Left lung (tissue), 10 donors: ENCODE data around the gene DELE1. TPM values are rescaled to one million over a fixed set of nuclear protein-coding genes. Genes with fewer than 3 reads are reported as not detected.

Source experiments
- ATAC-seq: fragments of 200-7000 bp; cut with Tn5 transposase; one replicate; pipeline ENCODE4 v1.9.1; 2020; ENCODE audit warnings: moderate library complexity
- DNase-seq, 4 donors: peaks; one replicate each; pipeline ENCODE4 v3.0.0-alpha.2; 2013 to 2020
- H3K27ac ChIP-seq, 2 donors: fragments of 200-600 bp; sonication (generic) in 1 of 2; one replicate each; pipeline versions ENCODE4 v1.5.0 to v1.8.0; 2020 to 2021
- H3K27me3 ChIP-seq, 2 donors: fragments of 200-600 bp; sonication (generic) in 1 of 2; one replicate each; pipeline versions ENCODE4 v1.5.0 to v1.8.0; 2020 to 2021
- H3K36me3 ChIP-seq, 2 donors: fragments of 200-600 bp; sonication (generic) in 1 of 2; one replicate each; pipeline versions ENCODE4 v1.5.0 to v1.8.0; 2020 to 2021
- H3K4me1 ChIP-seq, 2 donors: fragments of 200-600 bp; one replicate each; pipeline ENCODE4 v1.8.0; 2021
- H3K4me3 ChIP-seq, 2 donors: fragments of 200-600 bp; sonication (generic) in 1 of 2; one replicate each; pipeline versions ENCODE4 v1.5.0 to v1.8.0; 2020 to 2021; ENCODE audit warnings: mild to moderate bottlenecking in 1 of 2
- H3K9me3 ChIP-seq, 2 donors: fragments of 200-600 bp; sonication (generic) in 1 of 2; one replicate each; pipeline versions ENCODE4 v1.5.0 to v1.8.0; 2020 to 2021
- CTCF ChIP-seq, 2 donors: fragments of 200-600 bp; sonication (generic) in 1 of 2; IDR thresholded peaks; one replicate each; pipeline versions ENCODE4 v1.5.0 to v1.8.0; 2021; ENCODE audit warnings: antibody characterized with exemption in 2 of 2
- intact Hi-C, 2 donors: fragments of 100-400 bp; cut with DNase I; formaldehyde crosslinking; loops; one replicate each; pipeline versions ENCODE4 v1.11.2 to v1.14.2; 2022
- polyA plus RNA-seq, 6 donors: library from polyadenylated mRNA; unstranded; fragments of 120-200 nt; gene quantifications; one replicate each; pipeline ENCODE4 v1.2.1, GENCODE V29; 2013; ENCODE audit not compliant: insufficient read length in 6 of 6
- total RNA-seq, 2 donors: library from RNA; stranded (reverse); fragmentation: NEBNext Ultra II Directional; extraction: Animal tissue kit (Norgen Biotek cat#: 25700); gene quantifications; one replicate each; pipeline ENCODE4 v1.2.1, GENCODE V29; 2021
- donor health status: DM: no; HTN: yes; CAD: no.
- donor health status: DM: no; HTN: no; CAD: no.

DELE1 gene
- total and polyA plus RNA-seq, 8 donors, result 74.1 to 168 (median 148) TPM

DNA sequence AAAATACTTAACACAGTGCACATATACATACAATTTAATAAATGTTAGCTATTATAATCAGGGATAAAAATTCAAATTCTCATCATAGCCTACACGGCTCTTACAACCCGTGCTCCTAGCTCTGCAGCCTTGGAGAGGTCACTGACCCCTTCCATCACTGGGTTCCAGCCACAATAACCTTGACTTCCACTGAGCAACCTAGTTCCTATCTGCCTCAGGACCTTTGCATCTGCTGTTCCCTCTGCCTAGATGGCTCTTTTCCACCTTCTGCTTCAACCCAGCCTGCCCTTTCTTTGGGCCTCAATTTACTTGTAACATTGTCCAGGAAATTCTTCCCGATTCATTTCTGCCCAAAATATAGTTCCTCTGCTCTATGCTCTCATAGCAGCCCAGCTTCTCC is 8.9 kb upstream of the DELE1 start:
- no peak overlapping the region for H3K4me3 ChIP-seq
- no peak overlapping the region for H3K27ac ChIP-seq
- peaks cover 9 to 10% of the 10 kb centered on the region in 2 donors for H3K4me1 ChIP-seq
- ATAC-seq, result no peak
- DNase-seq, result no peak
- H3K36me3 ChIP-seq, result no peaks in the 10 kb centered on the region
- intact Hi-C loops, result no loop called here
- TF ChIP-seq CTCF (IDR thresholded peaks at IDR 0.05), result no peak
- H3K9me3 ChIP-seq, result no peaks in the 10 kb centered on the region
- H3K27me3 ChIP-seq, result peaks cover 3 to 24% of the 10 kb centered on the region in 2 donors

DNA sequence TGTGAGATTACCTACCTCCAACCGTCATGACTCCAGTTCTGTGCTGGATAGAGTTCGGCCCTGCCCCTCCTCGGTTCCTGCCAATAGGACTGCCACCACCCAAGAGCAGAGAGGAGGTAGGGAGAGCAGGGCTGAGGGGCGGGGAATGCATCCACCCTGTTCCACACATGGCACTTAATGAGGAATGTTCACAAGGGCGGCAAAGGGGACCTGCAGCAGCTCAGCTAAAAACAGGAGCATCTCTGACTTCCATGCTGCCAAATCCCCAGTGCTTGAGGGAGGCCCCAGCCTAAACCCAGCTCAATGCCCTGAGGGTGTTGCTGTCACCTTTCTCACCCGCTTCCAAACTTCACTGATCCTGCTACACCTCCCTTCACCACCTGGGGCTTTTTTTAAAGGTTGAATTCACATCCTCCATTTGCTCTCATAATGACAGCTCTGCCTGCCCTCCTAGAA is 7.8 kb upstream of the DELE1 start:
- H3K36me3 ChIP-seq, result no peaks in the 10 kb centered on the region
- H3K9me3 ChIP-seq, result no peaks in the 10 kb centered on the region
- TF ChIP-seq CTCF (IDR thresholded peaks at IDR 0.05), result no peak
- intact Hi-C loops, result no loop called here
- no peak for DNase-seq
- peaks cover 9 to 10% of the 10 kb centered on the region in 2 donors for H3K4me1 ChIP-seq
- no peak for ATAC-seq
- no peak overlapping the region for H3K27ac ChIP-seq
- H3K4me3 ChIP-seq, result no peak overlapping the region
- peaks cover 3 to 24% of the 10 kb centered on the region in 2 donors for H3K27me3 ChIP-seq

GRCh38 chr5:141916522-141916921 is 7.1 kb upstream of the DELE1 start:
- Histone ChIP-seq H3K27me3 (peaks cover 3 to 24% of the 10 kb centered on the region in 2 donors), H3K4me1 (peaks cover 9 to 10% of the 10 kb centered on the region in 2 donors), H3K27ac (no peak overlapping the region), H3K9me3 (no peaks in the 10 kb centered on the region), H3K4me3 (no peak overlapping the region), H3K36me3 (no peaks in the 10 kb centered on the region)
- no peak for ATAC-seq
- TF ChIP-seq CTCF (IDR thresholded peaks at IDR 0.05), result no peak
- intact Hi-C loops, result no loop called here
- no peak for DNase-seq

- Histone ChIP-seq H3K4me1 (peaks cover 9 to 14% of the 10 kb centered on the region in 2 donors), H3K9me3 (no peaks in the 10 kb centered on the region), H3K27me3 (peaks cover 3 to 17% of the 10 kb centered on the region in 2 donors), H3K4me3 (no peak overlapping the region), H3K27ac (no peak overlapping the region), H3K36me3 (no peaks in the 10 kb centered on the region)
- no peak for ATAC-seq
- no peak for DNase-seq
- intact Hi-C loops, result no loop called here
- no peak for TF ChIP-seq CTCF (IDR thresholded peaks at IDR 0.05)
Measured at GRCh38 chr5:141917760-141918159, 5.9 kb upstream of the DELE1 start.

GRCh38 chr5:141919218-141920119 is 4.2 kb upstream of the DELE1 start:
- H3K27me3 ChIP-seq, result peaks cover 0 to under 1% of the 10 kb centered on the region in 2 donors
- intact Hi-C loops, result no loop called here
- H3K27ac ChIP-seq, result no peak overlapping the region
- no peak for TF ChIP-seq CTCF (IDR thresholded peaks at IDR 0.05)
- H3K36me3 ChIP-seq, result no peaks in the 10 kb centered on the region
- DNase-seq (no peak), ATAC-seq (no peak)
- H3K4me3 ChIP-seq, result no peak overlapping the region
- H3K4me1 ChIP-seq, result peaks cover under 1 to 15% of the 10 kb centered on the region in 2 donors
- H3K9me3 ChIP-seq, result no peaks in the 10 kb centered on the region
